HG03196 (cell line): ENCODE results near the gene GAS6.
"Not testable (repeated sequence)": the region's sequence is repeated elsewhere in the genome, so short reads cannot be mapped to it uniquely, and the experiment has no call there.

ENCODE experiments used
- ATAC-seq: cut with Tn5 transposase; IDR thresholded peaks from one replicate; pipeline ENCODE4 v1.9.1; 2021; ENCODE audit not compliant: unreplicated experiment

GAS6 gene

DNA sequence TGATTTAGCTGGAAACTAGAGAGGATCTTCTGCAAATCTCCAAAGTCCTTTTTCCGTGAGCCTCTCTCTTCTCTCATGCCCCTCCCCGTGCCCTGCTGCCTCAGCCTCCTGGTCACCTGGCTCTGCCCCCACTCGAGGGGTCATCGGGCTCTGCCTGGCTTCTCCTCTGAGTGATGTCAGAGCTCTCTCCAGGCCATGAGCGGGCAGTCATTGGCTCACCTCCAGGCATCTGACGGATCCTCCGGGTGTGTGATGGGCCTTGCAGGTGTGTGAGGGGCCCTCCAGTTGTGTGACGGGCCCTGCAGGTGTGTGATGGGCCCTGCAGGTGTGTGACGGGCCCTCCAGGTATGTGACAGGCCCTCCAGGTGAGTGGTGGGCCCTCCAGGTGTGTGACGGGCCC lies 10.3 kb upstream of the GAS6 start:
- ATAC-seq: no peak

DNA sequence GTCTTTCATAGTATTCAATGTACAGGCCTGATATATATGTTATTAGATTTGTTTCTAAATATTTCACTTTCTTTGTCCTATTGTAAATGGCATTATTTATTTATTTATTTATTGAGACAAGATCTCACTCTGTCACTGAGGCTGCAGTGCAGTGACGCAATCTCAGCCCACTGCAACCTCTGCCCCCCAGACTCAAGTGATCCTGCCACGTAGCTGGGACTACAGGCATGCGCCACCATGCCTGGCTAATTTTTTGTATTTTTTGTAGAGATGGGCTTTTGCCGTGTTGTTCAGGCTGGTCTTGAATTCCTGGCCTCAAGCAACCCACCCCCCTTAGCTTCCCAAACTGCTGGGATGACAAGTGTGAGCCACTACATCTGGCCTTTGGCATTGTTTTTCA lies 5.4 kb upstream of the GAS6 start:
- ATAC-seq: no peak

DNA sequence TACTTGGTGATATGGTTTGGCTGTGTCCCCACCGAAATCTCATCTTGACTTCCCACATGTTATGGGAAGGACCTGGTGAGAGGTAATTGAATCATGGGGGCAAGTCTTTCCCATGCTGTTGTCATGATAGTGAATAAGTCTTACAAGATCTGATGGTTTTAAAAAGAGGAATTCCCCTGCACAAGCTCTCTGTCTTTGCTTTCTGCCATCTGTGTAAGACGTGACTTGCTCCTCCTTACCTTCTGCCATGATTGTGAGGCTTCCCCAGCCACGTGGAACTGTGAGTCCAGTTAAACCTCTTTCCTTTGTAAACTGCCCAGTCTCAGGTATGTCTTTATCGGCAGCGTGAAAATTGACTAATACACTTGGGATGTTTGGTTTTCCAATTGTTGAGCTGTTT lies 4.0 kb upstream of the GAS6 start:
- ATAC-seq: not testable (repeated sequence)

DNA sequence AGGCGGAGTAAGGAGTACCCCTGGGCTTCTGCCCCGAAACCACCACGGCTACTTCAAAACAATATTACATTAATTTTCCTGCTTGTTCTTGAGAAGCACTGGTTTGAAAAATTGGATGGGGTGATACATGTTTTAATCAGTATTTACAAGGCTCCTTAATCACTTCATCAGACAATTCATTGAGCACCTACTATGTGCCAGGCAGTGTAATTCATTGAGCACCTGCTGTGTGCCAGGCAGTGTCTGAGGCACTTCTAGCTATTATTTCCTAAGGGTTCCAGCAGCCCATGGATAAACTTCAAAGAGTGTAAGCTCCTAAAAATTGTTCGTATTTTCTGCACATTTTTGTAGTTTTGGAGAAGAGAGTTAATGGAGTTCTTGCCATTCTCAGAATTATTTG lies 1.6 kb upstream of the GAS6 start:
- ATAC-seq: no peak

DNA sequence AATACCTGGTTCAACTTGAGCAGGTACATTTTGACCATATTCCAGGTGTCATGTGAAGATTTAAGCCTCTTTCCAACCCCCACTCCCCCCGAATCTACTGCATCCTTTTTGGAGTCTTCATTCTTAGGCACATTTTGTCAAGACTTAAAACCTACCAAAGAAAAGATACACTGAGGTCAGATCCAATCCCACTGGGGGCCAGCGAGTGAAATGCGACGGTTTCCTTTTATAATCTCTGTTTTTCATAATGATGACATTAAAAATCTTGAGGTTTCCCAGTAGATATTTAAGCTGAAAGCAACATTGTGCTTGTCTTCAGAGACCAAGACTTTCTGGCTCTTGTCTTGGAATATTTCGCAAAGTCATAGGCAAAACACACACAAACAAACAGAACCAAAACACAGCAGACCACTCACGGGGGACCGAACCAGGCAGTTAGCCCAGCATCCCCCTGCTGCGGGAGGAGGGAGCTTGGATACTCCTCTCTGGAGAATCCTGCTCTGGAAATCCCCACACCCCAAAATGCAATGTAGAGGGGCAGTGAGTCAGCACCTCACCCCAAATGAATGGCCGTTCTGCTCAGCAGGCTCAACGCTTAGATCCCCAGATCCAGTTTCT lies 506 bp upstream of the GAS6 start:
- no peak for ATAC-seq

DNA sequence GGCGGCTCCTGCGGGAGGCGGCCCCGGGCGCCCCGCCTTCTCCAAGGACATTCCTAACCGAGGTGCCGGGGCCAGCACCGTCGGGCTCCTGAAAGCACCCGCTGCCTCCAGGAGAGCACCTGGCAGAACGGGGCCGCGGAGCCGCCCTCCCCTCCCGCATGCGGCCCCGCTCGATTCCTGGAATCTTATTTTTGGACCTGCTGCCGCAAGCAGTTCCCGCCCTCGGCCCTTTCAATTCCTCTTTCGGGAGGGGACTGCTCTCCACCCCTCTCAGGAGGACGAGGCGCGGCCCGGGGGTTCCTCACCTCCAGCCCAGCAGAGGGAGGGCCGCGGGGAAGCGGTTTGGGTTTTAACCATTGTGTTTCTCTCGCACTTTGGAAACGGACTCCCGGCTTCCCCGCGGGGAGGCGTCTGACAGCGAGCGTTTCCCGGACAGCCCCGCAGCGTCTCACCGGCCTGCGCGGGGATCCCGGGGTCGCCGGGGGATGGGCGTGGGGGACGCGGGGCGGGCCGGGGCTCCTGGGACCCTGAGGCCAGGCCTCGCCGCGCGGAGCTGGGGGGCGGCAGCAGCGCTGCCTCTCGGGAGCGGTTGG lies 849 bp downstream of the GAS6 start:
- ATAC-seq: no peak

DNA sequence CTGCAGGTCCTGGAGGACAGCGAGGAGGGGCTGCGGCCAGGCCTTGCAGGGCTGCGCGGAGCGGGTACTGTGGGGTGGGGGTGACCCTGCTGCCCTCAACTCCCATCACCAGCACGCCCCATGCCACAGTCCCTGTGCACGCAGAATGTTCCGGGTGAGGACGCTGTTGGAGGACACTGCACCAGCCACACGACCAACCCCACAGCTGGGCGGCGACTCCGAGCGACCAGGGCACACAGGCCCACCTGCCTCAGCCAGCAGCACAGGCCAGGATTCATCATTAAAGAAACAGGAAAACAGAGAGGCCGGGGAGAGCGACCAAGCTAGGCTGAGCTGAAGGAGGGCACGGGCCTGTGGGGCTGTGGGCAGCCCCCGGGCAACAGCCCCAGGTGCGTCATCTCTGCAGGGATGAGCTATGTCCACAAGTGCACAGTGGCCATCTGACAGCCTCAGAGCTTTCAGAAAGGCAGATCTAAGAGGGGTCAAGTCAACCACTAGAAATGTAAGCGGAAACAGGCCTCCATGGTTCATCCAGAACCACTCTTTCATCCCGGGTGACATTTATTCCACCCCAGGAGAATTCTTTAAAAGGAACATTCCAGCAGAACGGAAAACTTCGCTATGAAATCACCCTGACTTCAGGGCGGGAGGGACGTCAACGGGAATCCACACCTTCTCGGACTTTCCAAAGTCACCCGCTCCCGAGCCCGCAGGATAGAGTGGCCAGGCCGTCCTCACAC lies 1.5 kb downstream of the GAS6 start:
- ATAC-seq: no peak

DNA sequence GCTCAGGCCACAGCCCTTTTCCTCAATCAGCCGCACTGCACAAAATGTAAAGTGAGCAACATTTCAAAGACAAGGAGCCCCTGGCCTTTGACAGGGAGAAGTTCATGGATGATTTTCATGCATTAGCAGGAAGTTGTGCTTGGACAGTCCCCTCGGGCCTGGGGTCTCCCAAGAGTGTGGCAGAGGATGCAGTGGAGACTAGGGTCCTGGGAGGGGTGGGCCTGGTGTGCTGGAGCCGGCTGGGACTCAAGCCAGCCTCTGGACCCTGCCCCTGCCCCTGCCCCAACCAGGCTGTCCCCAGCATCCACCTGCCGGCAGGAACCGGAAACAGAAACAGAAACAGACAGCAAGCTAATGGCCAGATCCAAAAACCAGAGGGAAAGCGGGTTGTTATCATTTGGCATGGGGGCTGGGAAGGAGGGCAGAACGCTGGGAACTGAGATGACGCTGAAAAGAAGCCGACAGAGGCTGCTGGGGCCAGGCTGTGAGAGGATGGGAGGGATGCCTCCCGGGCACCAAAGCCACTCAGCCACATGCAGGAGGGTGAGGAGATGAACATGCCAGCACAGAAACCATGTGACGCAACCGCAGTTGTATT lies 2.3 kb downstream of the GAS6 start:
- no peak for ATAC-seq

DNA sequence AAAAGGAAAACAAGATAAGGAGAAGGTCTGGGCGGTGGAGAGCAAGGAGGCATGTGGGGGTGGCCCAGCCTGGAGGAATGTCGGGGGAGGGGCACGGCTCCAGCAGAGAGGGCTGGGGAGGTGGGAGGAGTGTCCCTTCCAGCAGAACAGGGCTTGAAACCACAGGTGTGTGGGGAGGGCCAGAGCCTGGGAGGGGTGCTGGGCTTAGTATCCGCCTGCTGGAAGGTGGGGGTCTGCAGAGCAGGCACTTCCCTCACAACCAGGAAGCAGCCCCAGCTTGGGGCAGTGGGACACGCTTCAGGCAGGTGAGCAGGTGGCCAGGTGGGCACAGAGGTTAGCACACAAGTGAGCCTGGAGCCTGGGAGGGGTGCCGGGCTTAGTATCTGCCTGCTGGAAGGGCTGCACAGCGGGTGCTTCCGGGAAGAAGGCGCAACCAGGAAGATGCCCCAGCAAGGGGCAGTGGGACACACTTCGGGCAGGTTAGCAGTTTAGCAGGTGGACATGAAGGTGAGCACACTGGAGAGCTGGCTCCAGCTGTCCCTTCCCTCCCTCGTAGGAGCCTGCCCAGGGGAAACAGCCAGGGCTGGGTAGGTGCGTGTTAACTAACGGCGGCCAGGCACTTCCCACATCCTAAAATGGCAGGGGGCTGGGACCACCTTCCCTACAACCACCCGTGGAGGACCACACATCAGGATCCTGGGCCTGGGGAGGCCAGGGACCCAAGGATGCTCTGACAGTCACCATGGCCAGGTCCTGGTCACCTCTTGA lies 3.0 kb downstream of the GAS6 start:
- no peak for ATAC-seq

DNA sequence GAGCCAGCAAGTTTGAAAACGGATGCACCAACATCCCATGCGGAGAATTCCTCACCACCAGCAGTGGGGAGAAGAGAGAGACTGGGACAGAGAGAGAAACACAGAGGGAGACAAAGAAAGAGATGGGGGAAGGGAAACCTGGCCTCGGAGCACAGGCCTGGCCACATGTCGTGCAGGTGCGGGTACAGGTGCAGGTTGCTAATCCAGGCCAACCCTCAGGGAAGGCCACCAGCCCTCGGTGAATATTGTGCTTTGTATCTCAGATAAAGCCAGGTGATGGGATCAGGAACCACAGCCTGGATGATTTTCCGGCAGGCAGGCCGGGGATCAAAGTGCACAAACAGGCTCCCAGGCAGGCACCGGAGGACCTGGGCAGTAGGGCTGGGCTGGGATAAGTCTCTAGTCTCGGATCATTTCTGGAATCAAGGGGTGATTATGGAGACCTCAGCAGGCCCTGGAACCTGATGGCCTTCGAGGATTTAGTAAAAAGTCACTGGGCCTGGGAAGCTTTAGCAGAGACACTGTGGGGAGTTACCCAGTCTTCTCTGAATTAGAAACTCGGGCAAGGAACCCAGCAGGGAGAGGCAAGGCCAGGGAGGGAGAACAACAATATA lies 3.7 kb downstream of the GAS6 start:
- no peak for ATAC-seq

DNA sequence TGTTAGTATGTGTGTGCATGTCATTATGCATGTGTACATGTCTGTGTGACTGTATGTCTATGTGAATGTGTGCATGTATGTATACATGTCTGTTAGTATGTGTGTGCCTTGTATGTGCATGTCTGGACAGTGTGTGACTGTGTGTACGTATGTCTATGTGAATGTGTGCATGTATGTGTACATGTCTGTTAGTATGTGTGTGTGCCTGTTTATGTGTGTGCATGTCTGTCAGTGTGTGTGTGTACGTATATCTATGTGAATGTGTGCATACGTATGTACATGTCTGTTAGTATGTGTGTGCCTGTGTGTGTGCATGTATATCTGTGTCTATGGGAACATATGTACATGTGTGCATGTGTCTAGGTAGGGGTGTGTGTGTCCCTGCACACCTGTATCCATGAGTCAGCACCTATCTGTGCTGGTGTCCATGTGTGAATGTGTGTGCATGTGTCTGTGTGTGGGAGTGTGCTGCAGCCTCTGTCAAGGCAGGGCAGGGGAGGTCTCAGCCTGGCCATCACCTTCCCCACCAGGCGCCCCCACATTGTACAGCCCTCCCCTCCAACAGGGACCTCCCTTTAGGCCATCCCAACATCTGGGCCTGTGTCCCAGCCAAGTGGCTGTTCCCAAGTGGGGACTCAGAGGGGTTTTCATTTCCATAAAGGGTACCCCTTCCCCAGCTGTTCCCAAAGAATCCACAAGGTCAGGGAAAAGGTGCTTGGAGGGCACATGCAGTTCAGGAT lies 4.4 kb downstream of the GAS6 start:
- ATAC-seq: no peak

DNA sequence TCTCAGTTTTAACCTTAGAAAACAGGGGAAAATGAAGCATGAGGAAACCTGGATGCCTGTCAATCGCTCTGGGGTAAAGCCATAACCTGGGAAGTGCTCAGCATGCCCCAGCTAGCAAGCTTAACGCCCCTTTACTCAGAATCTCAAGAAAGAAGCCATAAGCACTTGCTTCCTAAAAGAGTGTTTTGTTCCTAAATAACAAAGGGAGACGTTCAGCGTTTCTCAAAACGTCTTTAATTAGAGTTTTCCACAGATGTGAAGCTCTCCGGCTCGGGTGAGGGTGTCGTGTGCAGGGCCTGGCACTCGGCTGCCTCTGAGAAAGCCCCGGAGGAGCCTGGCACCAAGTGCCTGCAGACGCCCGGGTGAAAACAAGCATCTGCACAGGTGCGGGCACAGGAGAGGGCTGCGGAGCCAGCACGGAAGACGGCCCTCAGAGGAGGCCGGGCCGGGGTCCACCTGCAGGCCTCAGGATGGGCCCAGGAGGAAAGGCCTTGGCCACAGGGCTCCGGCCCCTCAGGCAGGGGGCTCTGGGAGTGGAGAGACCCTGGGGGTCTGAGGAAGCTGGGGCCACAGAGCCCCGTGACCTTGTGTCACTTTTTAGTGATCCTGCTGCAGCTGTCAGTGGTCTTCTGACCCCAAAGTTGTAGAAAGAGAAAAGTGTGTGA lies 6.2 kb downstream of the GAS6 start:
- no peak for ATAC-seq

DNA sequence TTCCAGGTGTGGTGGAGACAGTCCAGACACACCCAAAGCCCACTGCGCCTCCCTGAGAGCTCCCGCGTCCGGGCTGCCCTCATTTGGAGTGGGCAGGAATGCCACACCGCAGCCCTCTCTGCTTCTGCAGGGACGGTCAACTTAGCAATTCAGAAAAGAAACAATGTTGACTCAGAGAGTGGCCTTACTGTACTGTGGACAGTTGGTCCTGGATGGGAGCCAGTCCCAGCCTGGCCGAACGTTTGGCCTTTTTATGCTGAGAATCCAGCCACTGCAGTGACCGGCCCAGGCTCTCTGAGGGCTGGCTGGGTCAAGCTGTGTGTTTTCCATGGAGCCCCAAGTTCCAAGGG lies 7.2 kb downstream of the GAS6 start:
- no peak for ATAC-seq

DNA sequence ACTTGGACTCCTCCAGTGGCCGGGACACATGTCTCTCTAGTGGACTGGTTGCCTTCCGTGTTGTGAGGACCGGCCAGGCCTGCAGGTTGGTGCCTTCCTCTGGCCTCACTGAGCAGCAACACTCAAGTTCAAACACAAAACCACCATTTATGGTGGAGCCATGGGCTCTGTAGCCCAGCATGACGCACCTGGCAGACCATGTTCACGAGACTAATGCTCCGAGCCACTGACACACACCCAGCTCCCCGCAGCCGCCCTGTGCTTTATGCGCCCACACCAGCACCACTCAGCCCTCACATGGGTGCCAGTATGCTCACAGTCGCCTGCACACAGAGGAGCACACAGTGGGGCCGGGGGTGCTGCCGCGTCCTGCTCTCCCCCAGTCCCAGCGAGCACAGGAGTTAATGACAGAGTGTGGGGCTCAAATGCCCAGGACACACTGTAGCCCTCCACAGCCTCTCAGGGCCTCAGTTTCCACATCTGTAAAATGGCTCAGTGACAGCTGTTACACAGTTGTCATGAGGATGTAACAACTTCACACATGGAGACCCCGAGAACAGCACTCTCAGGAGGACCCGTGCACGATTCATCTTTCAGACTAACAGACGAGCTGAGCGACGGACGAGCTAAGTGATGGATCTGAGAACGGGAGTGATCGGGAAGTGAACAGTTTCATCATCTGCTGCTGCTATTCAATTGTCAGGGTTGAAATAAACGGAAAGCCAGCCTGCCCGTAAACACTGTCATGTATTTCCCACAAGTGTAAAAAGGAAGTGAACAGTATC lies 7.8 kb downstream of the GAS6 start:
- no peak for ATAC-seq

DNA sequence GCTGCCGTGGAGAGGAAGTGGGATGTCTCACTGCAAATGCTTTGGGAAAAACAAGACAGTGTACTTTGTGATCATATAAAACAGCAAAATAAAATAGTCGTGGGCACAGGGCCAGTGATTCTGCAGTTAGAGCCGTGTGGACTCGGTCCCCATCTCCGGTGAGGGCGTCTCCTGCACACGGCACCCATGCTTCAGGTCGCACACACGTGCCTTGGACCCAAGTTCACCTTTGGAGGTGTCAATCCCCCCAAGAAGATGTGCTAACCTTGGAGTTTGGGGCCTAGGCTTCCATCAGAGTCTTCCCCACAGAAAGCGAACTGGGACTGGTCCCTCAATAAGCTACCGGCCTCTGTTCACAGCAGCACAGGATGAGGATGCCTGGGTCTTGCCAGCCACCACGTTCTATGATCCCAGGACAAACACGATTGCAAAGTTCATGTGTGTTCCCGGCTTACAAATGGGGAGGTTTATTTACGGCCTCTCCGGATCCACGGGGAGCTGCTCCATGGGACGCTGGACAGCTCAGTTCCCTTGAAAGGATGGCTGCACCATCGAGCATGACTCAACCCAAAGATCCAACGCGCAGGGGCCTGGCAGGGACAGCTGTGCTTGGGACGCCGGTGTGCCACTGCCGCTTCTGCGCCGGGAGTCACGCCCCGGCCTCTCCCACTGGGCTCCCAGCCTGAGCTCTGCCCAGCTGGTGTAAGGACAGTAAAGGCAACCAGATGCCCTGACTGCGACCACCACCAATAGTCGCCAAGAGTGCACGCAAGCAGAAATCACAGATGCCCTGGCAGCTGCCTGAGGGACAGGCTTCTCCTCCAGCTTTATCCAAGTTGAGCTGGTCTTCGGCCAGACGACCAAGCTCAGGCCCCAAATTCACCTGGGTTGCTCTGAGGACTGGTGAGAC lies 8.6 kb downstream of the GAS6 start:
- no peak for ATAC-seq

DNA sequence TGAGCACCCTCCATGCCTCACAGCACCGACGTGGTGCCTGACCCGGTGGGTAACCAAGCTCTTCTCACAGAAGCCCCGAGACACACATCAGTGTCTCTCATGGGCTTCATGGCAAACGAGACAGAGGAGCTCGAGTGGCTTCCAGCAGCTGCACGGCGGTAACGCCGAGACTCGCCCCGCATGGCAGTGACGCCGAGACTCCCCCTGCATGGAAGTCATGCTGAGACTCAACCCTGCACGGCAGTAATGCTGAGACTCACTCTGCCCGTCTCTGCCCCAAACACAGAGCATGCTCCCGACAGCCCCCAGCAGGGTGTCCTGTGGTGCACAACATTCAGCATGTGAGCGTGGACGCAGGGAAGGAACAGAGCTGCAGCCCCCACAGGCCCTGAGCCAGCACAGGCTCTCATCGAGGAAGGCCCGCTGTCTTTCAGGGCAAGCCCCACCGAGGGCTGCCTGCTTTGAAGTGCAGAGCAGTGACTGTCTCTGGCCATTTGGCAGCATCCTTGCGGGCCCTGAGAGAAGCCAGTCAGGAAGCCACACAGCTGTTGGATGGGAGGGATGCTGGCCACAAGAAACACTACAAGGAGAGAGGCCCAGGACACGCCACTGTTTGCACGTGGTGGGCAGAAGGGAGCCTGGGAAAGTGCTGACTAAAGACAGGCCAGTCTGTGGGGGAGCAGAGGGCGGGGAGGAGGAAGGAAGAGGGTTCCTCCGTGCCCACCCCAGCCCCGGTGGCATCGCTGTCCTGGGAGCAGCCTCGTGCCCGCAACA lies 9.5 kb downstream of the GAS6 start:
- no peak for ATAC-seq

DNA sequence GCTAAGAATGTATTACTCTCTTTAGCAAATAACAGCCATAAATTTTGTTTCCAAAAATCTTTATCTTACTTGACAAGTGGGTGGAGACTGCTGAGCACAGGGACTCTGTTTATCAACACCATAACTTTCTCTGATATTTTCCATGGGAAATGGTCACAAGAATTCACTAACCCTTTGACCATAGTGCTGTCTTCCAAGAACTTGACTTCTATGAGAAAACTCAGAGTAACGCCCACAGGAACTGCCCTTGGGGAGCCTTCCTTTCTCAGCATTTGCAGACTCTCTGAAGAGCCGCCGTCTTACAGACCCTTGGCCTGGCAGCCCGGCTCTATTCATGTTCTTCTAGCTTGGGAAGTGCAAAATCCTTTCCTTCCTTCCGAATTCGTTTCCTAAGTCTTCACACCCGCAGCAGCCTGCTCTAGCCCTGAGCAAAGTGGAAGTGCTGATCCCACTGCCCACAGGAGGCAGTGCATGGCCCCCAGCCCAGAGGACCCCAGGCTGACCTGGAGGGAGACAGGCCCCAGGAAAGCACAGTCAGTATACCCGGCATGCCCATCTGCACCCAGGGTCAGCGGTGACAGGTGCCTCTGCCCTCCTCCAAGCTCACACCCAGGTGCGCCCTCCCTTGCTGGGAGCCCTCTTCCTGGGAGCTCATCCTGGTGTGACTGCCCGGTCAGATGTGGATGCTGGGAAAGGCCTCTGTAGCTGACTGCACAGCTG lies 10.2 kb downstream of the GAS6 start:
- no peak for ATAC-seq
